Adipocyte (in vitro differentiated cells): Measurements from ENCODE around the gene RAB40C.

Source experiments
- DNase-seq: peaks from one replicate; pipeline ENCODE4 v3.0.0-alpha.2; 2015; ENCODE audit warnings: low read depth
- H3K27me3 ChIP-seq: replicated peaks from 2 replicates; pipeline ENCODE4 v1.7.0; 2013; ENCODE audit warnings: mild to moderate bottlenecking, low read length, moderate library complexity; ENCODE audit not compliant: control insufficient read depth, insufficient read depth
- H3K36me3 ChIP-seq: 2 replicates; pipeline ENCODE4 v1.7.0; 2013; ENCODE audit warnings: low read length, mild to moderate bottlenecking, moderate library complexity; ENCODE audit not compliant: control insufficient read depth, insufficient read depth, severe bottlenecking
- H3K4me1 ChIP-seq: 2 replicates; pipeline ENCODE4 v1.7.0; 2013; ENCODE audit warnings: mild to moderate bottlenecking, low read length, moderate library complexity; ENCODE audit not compliant: control insufficient read depth, insufficient read depth
- H3K4me3 ChIP-seq: 2 replicates; pipeline ENCODE4 v1.7.0; 2013; ENCODE audit warnings: mild to moderate bottlenecking, low read length, moderate library complexity
- H3K9ac ChIP-seq: 2 replicates; pipeline ENCODE4 v1.7.0; 2013; ENCODE audit warnings: mild to moderate bottlenecking, low read length, moderate library complexity
- H3K9me3 ChIP-seq: 2 replicates; pipeline ENCODE4 v1.7.0; 2013; ENCODE audit warnings: mild to moderate bottlenecking, low read length, moderate library complexity; ENCODE audit not compliant: control insufficient read depth

Gene RAB40C

GRCh38 chr16:560204-560700 lies 29.6 kb upstream of the RAB40C start, which contains the start of gene PRR35:
TSS of gene PRR35 (plus strand) at chr16:560394. CDS start at chr16:563295, 2,901 bp downstream.
- H3K9me3 ChIP-seq: no peaks in the 10 kb centered on the region
- H3K4me1 ChIP-seq: no peaks in the 10 kb centered on the region
- H3K4me3 ChIP-seq: no peak within 1 kb of the TSS
- no peaks in the 10 kb centered on the region for H3K36me3 ChIP-seq
- H3K27me3 ChIP-seq: peaks cover 14% of the 10 kb centered on the region
- H3K9ac ChIP-seq: no peak within 1 kb of the TSS
- DNase-seq: peak; percentile 19

- Histone ChIP-seq H3K4me3 (no peak overlapping the region), H3K9me3 (no peaks in the 10 kb centered on the region), H3K27me3 (peaks cover 14% of the 10 kb centered on the region), H3K4me1 (no peaks in the 10 kb centered on the region), H3K36me3 (no peaks in the 10 kb centered on the region), H3K9ac (no peak overlapping the region)
- no peak for DNase-seq
Measured at GRCh38 chr16:560701-561412, 29.0 kb upstream of the RAB40C start.

GRCh38 chr16:561413-561794 lies 28.5 kb upstream of the RAB40C start:
- Histone ChIP-seq H3K9me3 (no peaks in the 10 kb centered on the region), H3K4me3 (no peak overlapping the region), H3K27me3 (peaks cover 14% of the 10 kb centered on the region), H3K9ac (no peak overlapping the region), H3K36me3 (no peaks in the 10 kb centered on the region), H3K4me1 (peaks cover 2% of the 10 kb centered on the region)
- no peak for DNase-seq

GRCh38 chr16:561957-562938 lies 27.6 kb upstream of the RAB40C start:
- H3K4me1 ChIP-seq: peaks cover 10% of the 10 kb centered on the region
- H3K27me3 ChIP-seq: peaks cover 14% of the 10 kb centered on the region
- H3K9me3 ChIP-seq: no peaks in the 10 kb centered on the region
- no peak for DNase-seq
- H3K36me3 ChIP-seq: no peaks in the 10 kb centered on the region
- H3K9ac ChIP-seq: no peak overlapping the region
- no peak overlapping the region for H3K4me3 ChIP-seq

GRCh38 chr16:563072-563644 lies 26.7 kb upstream of the RAB40C start:
- no peak overlapping the region for H3K9ac ChIP-seq
- no peaks in the 10 kb centered on the region for H3K9me3 ChIP-seq
- peaks cover 10% of the 10 kb centered on the region for H3K4me1 ChIP-seq
- DNase-seq: no peak
- H3K4me3 ChIP-seq: no peak overlapping the region
- H3K36me3 ChIP-seq: no peaks in the 10 kb centered on the region
- peaks cover 14% of the 10 kb centered on the region for H3K27me3 ChIP-seq

GRCh38 chr16:564690-565418 lies 25.0 kb upstream of the RAB40C start:
- Histone ChIP-seq H3K36me3 (no peaks in the 10 kb centered on the region), H3K9me3 (no peaks in the 10 kb centered on the region), H3K4me1 (peaks cover 15% of the 10 kb centered on the region), H3K27me3 (peaks cover 8% of the 10 kb centered on the region), H3K4me3 (no peak overlapping the region), H3K9ac (no peak overlapping the region)
- DNase-seq: no peak

- Histone ChIP-seq H3K9me3 (no peaks in the 10 kb centered on the region), H3K27me3 (peaks cover 8% of the 10 kb centered on the region), H3K9ac (no peak overlapping the region), H3K4me3 (no peak overlapping the region), H3K4me1 (peaks cover 15% of the 10 kb centered on the region), H3K36me3 (no peaks in the 10 kb centered on the region)
- peak; percentile 28 for DNase-seq
Measured at GRCh38 chr16:565419-566330, 24.2 kb upstream of the RAB40C start.

GRCh38 chr16:566475-567372 lies 23.1 kb upstream of the RAB40C start, which contains the start of gene NHLRC4:
TSS of gene NHLRC4 (plus strand) at chr16:567005. CDS start at chr16:568048, 1,043 bp downstream.
- DNase-seq: peak; percentile 42

GRCh38 chr16:567373-568256 lies 22.3 kb upstream of the RAB40C start:
- Histone ChIP-seq H3K9ac (peak overlapping the region; percentile 66), H3K27me3 (no peaks in the 10 kb centered on the region), H3K9me3 (no peaks in the 10 kb centered on the region), H3K36me3 (no peaks in the 10 kb centered on the region), H3K4me1 (peaks cover 15% of the 10 kb centered on the region), H3K4me3 (no peak overlapping the region)
- DNase-seq: no peak

More at GRCh38 chr16:566475-567372, 23.1 kb upstream of the RAB40C start, which contains the start of gene NHLRC4:
- Histone ChIP-seq H3K36me3 (no peaks in the 10 kb centered on the region), H3K4me1 (peaks cover 15% of the 10 kb centered on the region), H3K27me3 (peaks cover 2% of the 10 kb centered on the region), H3K9ac (peak within 1 kb of the TSS; percentile 66), H3K9me3 (no peaks in the 10 kb centered on the region), H3K4me3 (peak within 1 kb of the TSS; percentile 47)
